H9 (cell line): ENCODE results near the gene SSBP2. TPM values are rescaled to one million over a fixed set of nuclear protein-coding genes. Genes with fewer than 3 reads are reported as not detected.

Source experiments
- DNase-seq: peaks from one replicate; pipeline ENCODE4 v3.0.0-alpha.2; 2017
- H2AFZ ChIP-seq: one replicate; pipeline ENCODE4 v1.6.1; 2013; ENCODE audit warnings: mild to moderate bottlenecking, low read length, control low read depth, moderate library complexity
- H2AK5ac ChIP-seq: 2 replicates; pipeline ENCODE4 v1.6.1; 2013; ENCODE audit warnings: low read length, control low read depth, mixed read lengths; ENCODE audit not compliant: insufficient read length
- H2BK120ac ChIP-seq: one replicate; pipeline ENCODE4 v1.6.1; 2013; ENCODE audit warnings: low read depth, mild to moderate bottlenecking, low read length, control low read depth, inconsistent platforms; ENCODE audit not compliant: poor library complexity, severe bottlenecking
- H2BK12ac ChIP-seq: 2 replicates; pipeline ENCODE4 v1.6.1; 2013; ENCODE audit warnings: low read length, control low read depth, mixed read lengths, low read depth; ENCODE audit not compliant: insufficient read length
- H2BK15ac ChIP-seq: 2 replicates; pipeline ENCODE4 v1.6.1; 2013; ENCODE audit warnings: low read depth, low read length, control low read depth
- H2BK20ac ChIP-seq: one replicate; pipeline ENCODE4 v1.6.1; 2013; ENCODE audit warnings: low read depth, mild to moderate bottlenecking, low read length, control low read depth, inconsistent platforms; ENCODE audit not compliant: poor library complexity, severe bottlenecking
- H2BK5ac ChIP-seq: 2 replicates; pipeline ENCODE4 v1.6.1; 2013; ENCODE audit warnings: low read length, control low read depth, mixed read lengths; ENCODE audit not compliant: insufficient read length
- H3K14ac ChIP-seq: 2 replicates; pipeline ENCODE4 v1.6.1; 2013; ENCODE audit warnings: low read length, control low read depth; ENCODE audit not compliant: insufficient read depth
- H3K18ac ChIP-seq: 2 replicates; pipeline ENCODE4 v1.6.1; 2013; ENCODE audit warnings: low read depth, mild to moderate bottlenecking, mixed read lengths, low read length, control low read depth; ENCODE audit not compliant: insufficient read length
- H3K23ac ChIP-seq: 2 replicates; pipeline ENCODE4 v1.6.1; 2013; ENCODE audit warnings: low read length, control low read depth, mixed read lengths, low read depth; ENCODE audit not compliant: insufficient read length
- H3K23me2 ChIP-seq: 2 replicates; pipeline ENCODE4 v1.6.1; 2013; ENCODE audit warnings: low read depth, mild to moderate bottlenecking, mixed read lengths, low read length, control low read depth; ENCODE audit not compliant: insufficient read length, poor library complexity, severe bottlenecking
- H3K27ac ChIP-seq: 2 replicates; pipeline ENCODE4 v1.5.1; 2013; ENCODE audit warnings: low read length, control low read depth, mixed read lengths, low read depth; ENCODE audit not compliant: insufficient read length
- H3K27me3 ChIP-seq: 2 replicates; pipeline ENCODE4 v1.6.1; 2013; ENCODE audit warnings: low read length, control low read depth, inconsistent platforms; ENCODE audit not compliant: insufficient read depth
- H3K4ac ChIP-seq: 2 replicates; pipeline ENCODE4 v1.6.1; 2013; ENCODE audit warnings: low read depth, mild to moderate bottlenecking, control low read depth, inconsistent platforms, low read length, moderate library complexity
- H3K4me1 ChIP-seq: 2 replicates; pipeline ENCODE4 v1.6.1; 2013; ENCODE audit warnings: low read length, control low read depth, inconsistent platforms; ENCODE audit not compliant: insufficient read depth
- H3K4me2 ChIP-seq: 2 replicates; pipeline ENCODE4 v1.6.1; 2013; ENCODE audit warnings: low read length, control low read depth, mixed read lengths; ENCODE audit not compliant: insufficient read length, insufficient read depth
- H3K56ac ChIP-seq: 2 replicates; pipeline ENCODE4 v1.6.1; 2013; ENCODE audit warnings: low read depth, mild to moderate bottlenecking, mixed read lengths, low read length, control low read depth; ENCODE audit not compliant: insufficient read length
- H3K79me1 ChIP-seq: 2 replicates; pipeline ENCODE4 v1.6.1; 2013; ENCODE audit warnings: low read depth, mild to moderate bottlenecking, moderate library complexity, low read length, control low read depth, inconsistent platforms; ENCODE audit not compliant: insufficient read depth, poor library complexity, severe bottlenecking
- H3K79me2 ChIP-seq: 2 replicates; pipeline ENCODE4 v1.6.1; 2013; ENCODE audit warnings: low read length, control low read depth, inconsistent platforms; ENCODE audit not compliant: insufficient read depth
- H3K9ac ChIP-seq: 2 replicates; pipeline ENCODE4 v1.6.1; 2013; ENCODE audit warnings: low read length, control low read depth, mixed read lengths; ENCODE audit not compliant: insufficient read length; ENCODE audit errors: extremely low read depth
- H3K9me3 ChIP-seq: one replicate; pipeline ENCODE4 v1.6.1; 2013; ENCODE audit warnings: low read depth, low read length, inconsistent platforms; ENCODE audit not compliant: control insufficient read depth
- H3T11ph ChIP-seq: one replicate; pipeline ENCODE4 v1.6.1; 2013; ENCODE audit warnings: mild to moderate bottlenecking, low read length, control low read depth, inconsistent platforms
- H4K20me1 ChIP-seq: one replicate; pipeline ENCODE4 v1.6.1; 2013; ENCODE audit not compliant: control insufficient read depth, insufficient read length, insufficient read depth
- H4K5ac ChIP-seq: 2 replicates; pipeline ENCODE4 v1.6.1; 2013; ENCODE audit warnings: low read depth, mild to moderate bottlenecking, mixed read lengths, low read length, control low read depth; ENCODE audit not compliant: insufficient read length
- H4K8ac ChIP-seq: replicated peaks from 2 replicates; pipeline ENCODE4 v1.6.1; 2013; ENCODE audit warnings: low read length, control low read depth, mixed read lengths, low read depth; ENCODE audit not compliant: insufficient read length
- H4K91ac ChIP-seq: 2 replicates; pipeline ENCODE4 v1.6.1; 2013; ENCODE audit warnings: low read depth, mild to moderate bottlenecking, moderate library complexity, mixed read lengths, low read length, control low read depth; ENCODE audit not compliant: insufficient read length
- H3K27ac Mint-ChIP-seq, 3 experiments: 2 replicates in 2 of 3; 3 replicates in 1 of 3; pipeline ENCODE4 v1.8.0; 2020 to 2021; ENCODE audit warnings: mixed read lengths in 3 of 3, mild to moderate bottlenecking in 1 of 3, moderate library complexity in 1 of 3
- H3K27me3 Mint-ChIP-seq: 2 replicates; pipeline ENCODE4 v1.8.0; 2021; ENCODE audit warnings: low read depth, mild to moderate bottlenecking, moderate library complexity, mixed read lengths
- H3K36me3 Mint-ChIP-seq, 3 experiments: 2 replicates in 2 of 3; 3 replicates in 1 of 3; pipeline ENCODE4 v1.8.0; 2020 to 2021; ENCODE audit warnings: low read depth in 3 of 3, mixed read lengths in 3 of 3; ENCODE audit not compliant: insufficient read depth in 1 of 3
- H3K4me1 Mint-ChIP-seq, 2 experiments: 2 replicates each; pipeline ENCODE4 v1.8.0; 2020; ENCODE audit warnings: mixed read lengths in 2 of 2
- H3K4me3 Mint-ChIP-seq, 2 experiments: 2 replicates in 1 of 2; 3 replicates in 1 of 2; pipeline ENCODE4 v1.8.0; 2020 to 2021; ENCODE audit warnings: mild to moderate bottlenecking in 2 of 2, mixed read lengths in 2 of 2, moderate library complexity in 1 of 2
- H3K9me3 Mint-ChIP-seq, 2 experiments: 2 replicates in 1 of 2; 3 replicates in 1 of 2; pipeline ENCODE4 v1.8.0; 2020; ENCODE audit warnings: mild to moderate bottlenecking in 2 of 2, mixed read lengths in 2 of 2, moderate library complexity in 1 of 2
- CTCF ChIP-seq: fragments of 200-600 bp; sonication (generic); conservative IDR thresholded peaks from 3 replicates; pipeline ENCODE4 v1.8.0; 2021; ENCODE audit warnings: antibody characterized with exemption, mild to moderate bottlenecking
- WGBS: extraction: QIAGEN DNeasy Blood & Tissue Kit; methylation state at CpG from one replicate; pipeline ENCODE4 v1.1.7; 2013; ENCODE audit warnings: missing lambda C conversion rate, low lambda C conversion rate, mixed read lengths; ENCODE audit not compliant: insufficient read length; ENCODE audit errors: extremely low coverage; 5-methylcytosine and 5-hydroxymethylcytosine counted together
- total RNA-seq: library from RNA; stranded (reverse); gene quantifications from 2 replicates; pipeline ENCODE4 v1.2.1, GENCODE V29; 2021

SSBP2 gene
- total RNA-seq, 1 experiment from 2014 or later, result 35.6 TPM

GRCh38 chr5:81365541-81365940 lies 385.4 kb downstream of the SSBP2 start:
- Histone ChIP-seq H3K23me2 (no peaks in the 10 kb centered on the region), H3K27ac (no peak overlapping the region), H2BK15ac (no peak overlapping the region), H2BK5ac (no peak overlapping the region), H3T11ph (no peak overlapping the region), H3K79me2 (no peaks in the 10 kb centered on the region), H3K79me1 (no peaks in the 10 kb centered on the region), H2BK12ac (no peak overlapping the region), H3K56ac (no peak overlapping the region), H2AK5ac (no peak overlapping the region), H4K20me1 (no peaks in the 10 kb centered on the region), H3K9me3 (no peaks in the 10 kb centered on the region), H3K4me2 (no peak overlapping the region), H3K4ac (no peak overlapping the region), H3K4me1 (no peaks in the 10 kb centered on the region), H2AFZ (no peak overlapping the region), H3K23ac (no peak overlapping the region), H4K8ac (no peak overlapping the region), H2BK20ac (no peak overlapping the region), H2BK120ac (no peak overlapping the region), H3K18ac (no peak overlapping the region), H3K27me3 (no peaks in the 10 kb centered on the region), H4K91ac (no peak overlapping the region), H4K5ac (no peak overlapping the region), H3K14ac (no peak overlapping the region), H3K9ac (no peak overlapping the region)
- Mint-ChIP-seq H3K4me1 (no peaks in the 10 kb centered on the region), H3K9me3 (no peaks in the 10 kb centered on the region), H3K4me3 (no peak overlapping the region), H3K36me3 (no peaks in the 10 kb centered on the region), H3K27ac (no peak overlapping the region), H3K27me3 (no peaks in the 10 kb centered on the region)
- WGBS, result no CpG with 5 or more reads among the region's 5 CpGs
- no peak for TF ChIP-seq CTCF
- DNase-seq, result no peak
